Activated CD8-positive, alpha-beta T cell treated with anti-CD3 and anti-CD28 coated beads for 36 hours (primary cell): ENCODE results near the gene LDOC1. TPM values are rescaled to one million over a fixed set of nuclear protein-coding genes. Genes with fewer than 3 reads are reported as not detected.
A peak's percentile ranks its signal among the peaks of the same experiment; 100 is the strongest.
"Not testable (repeated sequence)": the region's sequence is repeated elsewhere in the genome, so short reads cannot be mapped to it uniquely, and the experiment has no call there.

Experiments used
- ATAC-seq: fragments of 200-7000 bp; cut with Tn5 transposase; one replicate; pipeline ENCODE4 v1.10.0; 2021; ENCODE audit warnings: mild to moderate bottlenecking, moderate library complexity
- CTCF ChIA-PET: fragments of 350-600 bp; sonication (Branson Sonifier 250); formaldehyde crosslinking; loops from one replicate; lab custom pipeline; 2021; ENCODE audit warnings: antibody characterized with exemption; lab: Charles Lee
- POLR2A ChIA-PET: fragments of 350-600 bp; sonication (Branson Sonifier 250); formaldehyde crosslinking; loops from one replicate; lab custom pipeline; 2021; ENCODE audit warnings: antibody characterized with exemption; lab: Charles Lee
- DNase-seq: peaks from one replicate; pipeline ENCODE4 v3.0.0-alpha.2; 2020
- H3K27ac Mint-ChIP-seq: one replicate; pipeline ENCODE4 v1.8.0; 2021; ENCODE audit warnings: mild to moderate bottlenecking, mixed read lengths
- H3K27me3 Mint-ChIP-seq: one replicate; pipeline ENCODE4 v1.8.0; 2021; ENCODE audit warnings: mixed read lengths
- H3K36me3 Mint-ChIP-seq: one replicate; pipeline ENCODE4 v1.8.0; 2021; ENCODE audit warnings: low read depth, mixed read lengths
- H3K4me1 Mint-ChIP-seq: one replicate; pipeline ENCODE4 v1.8.0; 2021; ENCODE audit warnings: low read depth, mixed read lengths
- H3K4me3 Mint-ChIP-seq: one replicate; pipeline ENCODE4 v1.8.0; 2021; ENCODE audit warnings: mild to moderate bottlenecking, moderate library complexity, mixed read lengths
- H3K9me3 Mint-ChIP-seq: one replicate; pipeline ENCODE4 v1.8.0; 2021; ENCODE audit warnings: mixed read lengths
- intact Hi-C: fragments of 100-400 bp; cut with micrococcal nuclease; formaldehyde crosslinking; loops from one replicate; pipeline ENCODE4 v1.10.0; 2022
- total RNA-seq, 2 experiments: library from RNA; stranded (reverse); gene quantifications; one replicate each; pipeline ENCODE4 v1.2.3, GENCODE V29; 2021
- TF ChIP-seq, protein P1 (sequence below): fragments of 200-600 bp; IDR thresholded peaks from one replicate; pipeline ENCODE4 v1.8.0; 2022; ENCODE audit warnings: antibody characterized with exemption, mild to moderate bottlenecking

LDOC1 gene
- total RNA-seq, 2 experiments from 2014 or later, result 2.4 to 2.7 TPM

DNA sequence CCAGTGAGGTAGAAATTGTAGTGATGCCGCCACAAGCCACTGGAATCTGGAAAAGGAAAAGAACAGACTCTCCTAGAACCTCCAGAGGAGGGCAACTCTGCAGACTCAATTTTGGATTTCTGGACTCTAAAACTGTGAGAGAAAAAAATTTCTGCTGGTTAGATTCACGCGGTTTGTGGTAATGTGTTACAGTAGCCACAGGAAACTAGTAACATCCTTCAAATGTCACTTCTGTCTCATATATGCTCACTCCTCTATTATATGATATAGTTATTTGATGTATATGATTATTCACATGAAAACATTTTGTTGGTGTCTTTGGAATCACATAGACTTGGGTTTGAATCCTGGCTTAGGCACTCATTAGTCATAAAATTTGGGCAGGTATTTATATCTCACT is 18.8 kb downstream of the LDOC1 start:
- Mint-ChIP-seq H3K36me3 (no peaks in the 10 kb centered on the region), H3K4me1 (peaks cover 3% of the 10 kb centered on the region), H3K27me3 (no peaks in the 10 kb centered on the region), H3K4me3 (no peak overlapping the region), H3K27ac (no peak overlapping the region), H3K9me3 (peaks cover 2% of the 10 kb centered on the region)
- CTCF ChIA-PET, result no interaction called here
- POLR2A ChIA-PET, result no interaction called here
- ATAC-seq (no peak), DNase-seq (no peak)
- intact Hi-C loops, result no loop called here
- TF ChIP-seq, protein P1, sequence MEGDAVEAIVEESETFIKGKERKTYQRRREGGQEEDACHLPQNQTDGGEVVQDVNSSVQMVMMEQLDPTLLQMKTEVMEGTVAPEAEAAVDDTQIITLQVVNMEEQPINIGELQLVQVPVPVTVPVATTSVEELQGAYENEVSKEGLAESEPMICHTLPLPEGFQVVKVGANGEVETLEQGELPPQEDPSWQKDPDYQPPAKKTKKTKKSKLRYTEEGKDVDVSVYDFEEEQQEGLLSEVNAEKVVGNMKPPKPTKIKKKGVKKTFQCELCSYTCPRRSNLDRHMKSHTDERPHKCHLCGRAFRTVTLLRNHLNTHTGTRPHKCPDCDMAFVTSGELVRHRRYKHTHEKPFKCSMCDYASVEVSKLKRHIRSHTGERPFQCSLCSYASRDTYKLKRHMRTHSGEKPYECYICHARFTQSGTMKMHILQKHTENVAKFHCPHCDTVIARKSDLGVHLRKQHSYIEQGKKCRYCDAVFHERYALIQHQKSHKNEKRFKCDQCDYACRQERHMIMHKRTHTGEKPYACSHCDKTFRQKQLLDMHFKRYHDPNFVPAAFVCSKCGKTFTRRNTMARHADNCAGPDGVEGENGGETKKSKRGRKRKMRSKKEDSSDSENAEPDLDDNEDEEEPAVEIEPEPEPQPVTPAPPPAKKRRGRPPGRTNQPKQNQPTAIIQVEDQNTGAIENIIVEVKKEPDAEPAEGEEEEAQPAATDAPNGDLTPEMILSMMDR, result no peak

GRCh38 chrX:141155231-141155630 is 21.7 kb downstream of the LDOC1 start:
- intact Hi-C loops, H3K9me3 Mint-ChIP-seq, CTCF ChIA-PET, ATAC-seq, H3K4me1 Mint-ChIP-seq, H3K4me3 Mint-ChIP-seq, H3K27me3 Mint-ChIP-seq, POLR2A ChIA-PET, H3K36me3 Mint-ChIP-seq, H3K27ac Mint-ChIP-seq: not testable (repeated sequence)
- DNase-seq, result peak; percentile 13

DNA sequence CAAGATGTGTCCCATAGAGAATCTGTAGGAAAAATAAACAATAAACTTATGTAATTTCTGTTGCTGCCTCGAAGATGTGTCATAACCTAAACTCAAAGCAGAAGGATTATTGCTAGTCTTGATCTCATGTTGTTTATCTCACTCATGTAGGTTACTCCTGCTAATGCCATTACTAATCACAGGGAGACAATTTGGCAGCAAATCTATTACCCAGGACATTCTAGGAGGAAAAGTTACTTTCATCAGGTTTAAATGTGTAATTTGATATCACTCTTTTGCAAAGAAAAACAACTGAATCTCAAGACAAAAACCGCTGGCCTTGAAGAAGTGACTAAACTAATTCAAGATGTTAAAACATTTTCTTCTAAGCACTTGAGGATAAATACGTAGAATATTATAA is 34.0 kb downstream of the LDOC1 start:
- intact Hi-C loops, result no loop called here
- CTCF ChIA-PET, result no interaction called here
- Mint-ChIP-seq H3K27me3 (no peaks in the 10 kb centered on the region), H3K4me3 (no peak overlapping the region), H3K9me3 (peaks cover 3% of the 10 kb centered on the region), H3K36me3 (no peaks in the 10 kb centered on the region), H3K4me1 (no peaks in the 10 kb centered on the region), H3K27ac (no peak overlapping the region)
- POLR2A ChIA-PET, result no interaction called here
- ATAC-seq (no peak), DNase-seq (no peak)
- TF ChIP-seq, protein P1, result no peak

GRCh38 chrX:141133272-141133671 is 43.7 kb downstream of the LDOC1 start:
- CTCF ChIA-PET, result interaction anchor here (0.6 kb wide), 1 partner anchor 1469 kb away, joined by 3 read pairs; no protein-coding TSS in a partner anchor
- no peaks in the 10 kb centered on the region for H3K4me1 Mint-ChIP-seq
- intact Hi-C loops, result no loop called here
- no peaks in the 10 kb centered on the region for H3K27me3 Mint-ChIP-seq
- H3K36me3 Mint-ChIP-seq, result no peaks in the 10 kb centered on the region
- TF ChIP-seq, protein P1, result no peak
- POLR2A ChIA-PET, result no interaction called here
- ATAC-seq (no peak), DNase-seq (no peak)
- H3K27ac Mint-ChIP-seq, result no peak overlapping the region
- peaks cover 1% of the 10 kb centered on the region for H3K9me3 Mint-ChIP-seq
- no peak overlapping the region for H3K4me3 Mint-ChIP-seq

- no peaks in the 10 kb centered on the region for H3K36me3 Mint-ChIP-seq
- H3K27me3 Mint-ChIP-seq, result no peaks in the 10 kb centered on the region
- no peak for ATAC-seq
- TF ChIP-seq, protein P1, result no peak
- no peak overlapping the region for H3K4me3 Mint-ChIP-seq
- intact Hi-C loops, result no loop called here
- H3K27ac Mint-ChIP-seq, result no peak overlapping the region
- ChIA-PET CTCF (no interaction called here), POLR2A (no interaction called here)
- no peaks in the 10 kb centered on the region for H3K4me1 Mint-ChIP-seq
- H3K9me3 Mint-ChIP-seq, result no peaks in the 10 kb centered on the region
- DNase-seq, result no peak
Measured at GRCh38 chrX:141127146-141127545, 49.8 kb downstream of the LDOC1 start.

Other genes with a start within 250 kb of the LDOC1 start
- not detected for gene SPANXB1, start 174.5 kb downstream of the LDOC1 start, total RNA-seq
- not detected for gene SPANXC, start 65.4 kb upstream of the LDOC1 start, total RNA-seq